22Rv1 (cell line): ENCODE measurements around the gene OR4K13.

Source experiments
- H3K27ac ChIP-seq: fragments of 450-650 bp; 2 replicates; pipeline ENCODE4 v1.5.1; 2017
- CTCF ChIP-seq: fragments of 450-650 bp; IDR thresholded peaks from 2 replicates; pipeline ENCODE4 v1.5.1; 2017; ENCODE audit warnings: mild to moderate bottlenecking
- ZFX ChIP-seq: fragments of 450-650 bp; IDR thresholded peaks from 2 replicates; pipeline ENCODE4 v1.6.1; 2017; ENCODE audit warnings: antibody characterized with exemption, borderline replicate concordance

The OR4K13 gene

GRCh38 chr14:20035938-20036337 lies at the start of gene OR4K13:
Gene OR4K13 (minus strand): TSS chr14:20036038. CDS start chr14:20034758, 1,280 bp downstream.
- no peak within 1 kb of the TSS for H3K27ac ChIP-seq
- TF ChIP-seq ZFX (no peak), CTCF (no peak)

GRCh38 chr14:20059745-20060144 lies 23.9 kb upstream of the OR4K13 start, which contains the start of gene OR4L1:
Gene OR4L1 (plus strand): TSS chr14:20060045. CDS start chr14:20060045, 0 bp downstream.
- TF ChIP-seq CTCF (no peak), ZFX (no peak)
- H3K27ac ChIP-seq = no peak within 1 kb of the TSS

- no peak for TF ChIP-seq ZFX
- TF ChIP-seq CTCF = no peak
Measured at GRCh38 chr14:20048202-20048601, 12.4 kb upstream of the OR4K13 start.

GRCh38 chr14:20044243-20044642 lies 8.4 kb upstream of the OR4K13 start:
- H3K27ac ChIP-seq = no peak overlapping the region
- TF ChIP-seq ZFX (no peak), CTCF (no peak)

More at GRCh38 chr14:20048202-20048601, 12.4 kb upstream of the OR4K13 start:
- no peak overlapping the region for H3K27ac ChIP-seq

- H3K27ac ChIP-seq = no peak overlapping the region
- no peak for TF ChIP-seq ZFX
- TF ChIP-seq CTCF = no peak
Measured at GRCh38 chr14:20035449-20035848, 389 bp downstream of the OR4K13 start.

- TF ChIP-seq ZFX = no peak
- TF ChIP-seq CTCF = no peak
- H3K27ac ChIP-seq = no peak overlapping the region
Measured at GRCh38 chr14:20031058-20031457, 4.8 kb downstream of the OR4K13 start.

GRCh38 chr14:20019257-20019865 lies 16.5 kb downstream of the OR4K13 start, which contains the start of gene OR4K14:
Gene OR4K14 (minus strand): TSS chr14:20019307. CDS start chr14:20015193, 4,114 bp downstream.
- TF ChIP-seq CTCF = no peak
- no peak for TF ChIP-seq ZFX
- no peak within 1 kb of the TSS for H3K27ac ChIP-seq
